HG03108 (cell line): ENCODE measurements around the gene PDE10A.
A peak's percentile ranks its signal among the peaks of the same experiment; 100 is the strongest.
"Not testable (repeated sequence)": the region's sequence is repeated elsewhere in the genome, so short reads cannot be mapped to it uniquely, and the experiment has no call there.

Experiments used
- ATAC-seq: cut with Tn5 transposase; IDR thresholded peaks from one replicate; pipeline ENCODE4 v1.9.1; 2021; ENCODE audit warnings: moderate library complexity; ENCODE audit not compliant: unreplicated experiment

PDE10A gene

GRCh38 chr6:165594584-165595333 lies 68.3 kb downstream of the PDE10A start:
- no peak for ATAC-seq

- ATAC-seq: not testable (repeated sequence)
Observed at GRCh38 chr6:165592947-165593346, 70.1 kb downstream of the PDE10A start.

- ATAC-seq: no peak
Observed at GRCh38 chr6:165588515-165588914, 74.5 kb downstream of the PDE10A start.

GRCh38 chr6:165587206-165587605 lies 75.8 kb downstream of the PDE10A start:
- ATAC-seq: no peak

- no peak for ATAC-seq
Observed at GRCh38 chr6:165586706-165587105, 76.3 kb downstream of the PDE10A start.

GRCh38 chr6:165585060-165585459 lies 78.0 kb downstream of the PDE10A start:
- ATAC-seq: no peak

GRCh38 chr6:165584541-165584940 lies 78.5 kb downstream of the PDE10A start:
- ATAC-seq: no peak

GRCh38 chr6:165581678-165582077 lies 81.4 kb downstream of the PDE10A start:
- ATAC-seq: no peak

GRCh38 chr6:165580136-165580535 lies 82.9 kb downstream of the PDE10A start:
- no peak for ATAC-seq

- ATAC-seq: no peak
Observed at GRCh38 chr6:165579151-165579550, 83.9 kb downstream of the PDE10A start.

GRCh38 chr6:165577556-165577955 lies 85.5 kb downstream of the PDE10A start:
- ATAC-seq: no peak

- ATAC-seq: no peak
Observed at GRCh38 chr6:165575158-165575549, 87.9 kb downstream of the PDE10A start.

- ATAC-seq: no peak
Observed at GRCh38 chr6:165574220-165575157, 88.6 kb downstream of the PDE10A start.

GRCh38 chr6:165573671-165574070 lies 89.4 kb downstream of the PDE10A start:
- ATAC-seq: no peak

GRCh38 chr6:165571721-165572132 lies 91.3 kb downstream of the PDE10A start:
- peak; percentile 73 for ATAC-seq

- peak; percentile 3 for ATAC-seq
Observed at GRCh38 chr6:165571068-165571682, 91.9 kb downstream of the PDE10A start.

- no peak for ATAC-seq
Observed at GRCh38 chr6:165568326-165568725, 94.7 kb downstream of the PDE10A start.

- no peak for ATAC-seq
Observed at GRCh38 chr6:165566088-165566828, 96.8 kb downstream of the PDE10A start.

GRCh38 chr6:165562421-165563090 lies 100.5 kb downstream of the PDE10A start:
- ATAC-seq: no peak

GRCh38 chr6:165559632-165560031 lies 103.4 kb downstream of the PDE10A start:
- ATAC-seq: no peak
